Peyer's patch (tissue), 4 donors: Measurements from ENCODE around the gene CDC42BPA.
"Not testable (repeated sequence)": the region's sequence is repeated elsewhere in the genome, so short reads cannot be mapped to it uniquely, and the experiment has no call there.

ENCODE experiments used
- POLR2A ChIP-seq, 2 donors: fragments of 450-650 bp; IDR thresholded peaks; one replicate each; pipeline ENCODE4 v1.5.1; 2017; ENCODE audit warnings: antibody characterized with exemption in 2 of 2, mild to moderate bottlenecking in 2 of 2, moderate library complexity in 2 of 2
- TF ChIP-seq, protein P1 (sequence below), 6 experiments: fragments of 450-650 bp in 4 of 6; fragments of 200-600 bp in 2 of 6; sonication (generic) in 1 of 6; IDR thresholded peaks; one replicate each; pipeline ENCODE4 v1.5.1; 2017 to 2019; ENCODE audit warnings: antibody characterized with exemption in 6 of 6, mild to moderate bottlenecking in 3 of 6, moderate library complexity in 1 of 6

DNA sequence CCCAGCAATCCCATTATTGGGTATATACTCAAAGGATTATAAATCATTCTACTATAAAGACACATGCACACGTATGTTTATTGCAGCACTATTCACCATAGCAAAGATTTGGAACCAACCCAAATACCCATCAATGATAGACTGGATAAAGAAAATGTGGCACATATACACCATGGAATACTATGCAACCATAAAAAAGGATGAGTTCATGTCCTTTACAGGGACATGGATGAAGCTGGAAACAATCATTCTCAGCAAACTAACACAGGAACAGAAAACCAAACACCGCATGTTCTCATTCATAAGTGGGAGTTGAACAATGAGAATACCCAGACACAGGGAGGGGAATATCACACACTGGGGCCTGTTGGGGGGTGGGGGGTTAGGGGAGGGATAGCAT, 318.7 kb downstream of the CDC42BPA start:
- TF ChIP-seq, protein P1, sequence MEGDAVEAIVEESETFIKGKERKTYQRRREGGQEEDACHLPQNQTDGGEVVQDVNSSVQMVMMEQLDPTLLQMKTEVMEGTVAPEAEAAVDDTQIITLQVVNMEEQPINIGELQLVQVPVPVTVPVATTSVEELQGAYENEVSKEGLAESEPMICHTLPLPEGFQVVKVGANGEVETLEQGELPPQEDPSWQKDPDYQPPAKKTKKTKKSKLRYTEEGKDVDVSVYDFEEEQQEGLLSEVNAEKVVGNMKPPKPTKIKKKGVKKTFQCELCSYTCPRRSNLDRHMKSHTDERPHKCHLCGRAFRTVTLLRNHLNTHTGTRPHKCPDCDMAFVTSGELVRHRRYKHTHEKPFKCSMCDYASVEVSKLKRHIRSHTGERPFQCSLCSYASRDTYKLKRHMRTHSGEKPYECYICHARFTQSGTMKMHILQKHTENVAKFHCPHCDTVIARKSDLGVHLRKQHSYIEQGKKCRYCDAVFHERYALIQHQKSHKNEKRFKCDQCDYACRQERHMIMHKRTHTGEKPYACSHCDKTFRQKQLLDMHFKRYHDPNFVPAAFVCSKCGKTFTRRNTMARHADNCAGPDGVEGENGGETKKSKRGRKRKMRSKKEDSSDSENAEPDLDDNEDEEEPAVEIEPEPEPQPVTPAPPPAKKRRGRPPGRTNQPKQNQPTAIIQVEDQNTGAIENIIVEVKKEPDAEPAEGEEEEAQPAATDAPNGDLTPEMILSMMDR (IDR thresholded peaks at IDR 0.05): not testable (repeated sequence)
- not testable (repeated sequence) for TF ChIP-seq POLR2A (IDR thresholded peaks at IDR 0.05)
